ENCODE results near the gene IP6K1.

DNA sequence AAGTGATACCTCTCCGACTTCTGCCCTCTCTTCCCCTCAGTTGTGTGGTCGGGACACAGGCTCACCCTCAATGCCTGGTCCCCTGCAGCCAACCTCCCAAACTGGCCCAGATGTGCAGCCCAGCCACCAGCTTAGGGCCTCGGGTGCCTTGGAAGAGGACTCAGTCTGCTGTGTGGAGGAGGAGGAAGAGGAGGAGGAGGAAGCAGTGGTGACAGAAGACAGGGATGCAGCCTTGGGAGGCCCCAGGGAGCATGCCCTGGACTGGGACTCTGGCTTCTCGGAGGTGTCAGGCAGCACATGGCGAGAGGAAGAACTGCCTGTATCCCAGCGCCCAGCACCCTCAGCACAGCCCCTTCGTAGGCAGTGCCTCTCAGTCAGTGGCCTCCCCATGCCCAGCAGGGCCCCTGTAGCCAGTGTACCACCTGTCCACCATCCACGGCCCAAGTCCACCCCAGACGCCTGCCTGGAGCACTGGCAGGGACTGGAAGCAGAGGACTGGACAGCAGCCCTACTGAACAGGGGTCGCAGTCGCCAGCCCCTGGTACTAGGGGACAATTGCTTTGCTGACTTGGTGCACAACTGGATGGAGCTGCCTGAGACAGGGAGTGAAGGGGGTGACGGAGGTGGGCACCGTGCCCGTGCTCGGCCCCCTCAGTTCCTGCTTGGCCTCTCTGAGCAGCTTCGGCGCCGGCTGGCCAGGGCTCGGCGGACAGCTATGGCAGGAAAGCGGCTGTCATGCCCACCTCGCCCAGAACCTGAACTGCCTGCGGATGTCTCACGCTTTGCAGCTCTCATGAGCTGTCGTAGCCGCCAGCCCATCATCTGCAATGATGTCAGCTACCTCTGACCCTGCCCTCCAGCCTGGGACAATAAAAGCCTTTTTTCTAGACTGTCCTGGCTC, 18.0 kb upstream of the IP6K1 start:
- TF ChIP-seq POLR2A (IDR thresholded peaks at IDR 0.05), result no peak
- TF ChIP-seq, protein P1, sequence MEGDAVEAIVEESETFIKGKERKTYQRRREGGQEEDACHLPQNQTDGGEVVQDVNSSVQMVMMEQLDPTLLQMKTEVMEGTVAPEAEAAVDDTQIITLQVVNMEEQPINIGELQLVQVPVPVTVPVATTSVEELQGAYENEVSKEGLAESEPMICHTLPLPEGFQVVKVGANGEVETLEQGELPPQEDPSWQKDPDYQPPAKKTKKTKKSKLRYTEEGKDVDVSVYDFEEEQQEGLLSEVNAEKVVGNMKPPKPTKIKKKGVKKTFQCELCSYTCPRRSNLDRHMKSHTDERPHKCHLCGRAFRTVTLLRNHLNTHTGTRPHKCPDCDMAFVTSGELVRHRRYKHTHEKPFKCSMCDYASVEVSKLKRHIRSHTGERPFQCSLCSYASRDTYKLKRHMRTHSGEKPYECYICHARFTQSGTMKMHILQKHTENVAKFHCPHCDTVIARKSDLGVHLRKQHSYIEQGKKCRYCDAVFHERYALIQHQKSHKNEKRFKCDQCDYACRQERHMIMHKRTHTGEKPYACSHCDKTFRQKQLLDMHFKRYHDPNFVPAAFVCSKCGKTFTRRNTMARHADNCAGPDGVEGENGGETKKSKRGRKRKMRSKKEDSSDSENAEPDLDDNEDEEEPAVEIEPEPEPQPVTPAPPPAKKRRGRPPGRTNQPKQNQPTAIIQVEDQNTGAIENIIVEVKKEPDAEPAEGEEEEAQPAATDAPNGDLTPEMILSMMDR (IDR thresholded peaks at IDR 0.05), result no peak
